CD14-positive monocyte (primary cell): ENCODE measurements around the gene POLG. TPM values are rescaled to one million over a fixed set of nuclear protein-coding genes. Genes with fewer than 3 reads are reported as not detected.

Experiments used
- DNase-seq, 3 donors: peaks; one replicate each; pipeline ENCODE4 v3.0.0-alpha.2; 2011 to 2022
- H2AFZ ChIP-seq: 2 replicates; pipeline ENCODE4 v1.6.0; 2012; ENCODE audit warnings: mild to moderate bottlenecking, low read depth, low read length, inconsistent platforms; ENCODE audit not compliant: insufficient read depth, poor library complexity, severe bottlenecking
- H3K27ac ChIP-seq, 2 donors: 1 replicate in 1 of 2; 2 replicates in 1 of 2; pipeline ENCODE4 v1.5.1; 2012 to 2013; ENCODE audit warnings: low read length in 2 of 2, control low read depth in 1 of 2, inconsistent platforms in 1 of 2, low read depth in 1 of 2, mild to moderate bottlenecking in 1 of 2
- H3K27me3 ChIP-seq, 2 donors: one replicate each; pipeline versions ENCODE4 v1.6.0 to v1.6.1; 2011 to 2013; ENCODE audit warnings: low read length in 2 of 2; ENCODE audit not compliant: control insufficient read depth in 2 of 2, insufficient read depth in 2 of 2
- H3K36me3 ChIP-seq, 2 donors: replicated peaks in 1 of 2; 1 replicate in 1 of 2; 2 replicates in 1 of 2; pipeline versions ENCODE4 v1.5.1 to v1.6.1; 2012 to 2013; ENCODE audit warnings: low read length in 2 of 2, control low read depth in 1 of 2, inconsistent platforms in 1 of 2, mild to moderate bottlenecking in 1 of 2; ENCODE audit not compliant: insufficient read depth in 2 of 2, control insufficient read depth in 1 of 2
- H3K4me1 ChIP-seq, 2 donors: 1 replicate in 1 of 2; 2 replicates in 1 of 2; pipeline versions ENCODE4 v1.5.1 to v1.6.1; 2012 to 2013; ENCODE audit warnings: low read length in 2 of 2, control low read depth in 1 of 2, inconsistent platforms in 1 of 2, mild to moderate bottlenecking in 1 of 2, moderate library complexity in 1 of 2; ENCODE audit not compliant: insufficient read depth in 2 of 2, control insufficient read depth in 1 of 2
- H3K4me2 ChIP-seq: replicated peaks from 2 replicates; pipeline ENCODE3; 2012; ENCODE audit warnings: low read length, moderate library complexity, mild to moderate bottlenecking; ENCODE audit not compliant: poor library complexity, severe bottlenecking; ENCODE audit errors: extremely low read depth
- H3K4me3 ChIP-seq, 3 experiments: fragments of 200-600 bp in 1 of 3; sonication (generic) in 1 of 3; replicated peaks in 1 of 3; 1 replicate in 2 of 3; 2 replicates in 1 of 3; pipeline ENCODE4 v1.5.1; 2011 to 2013; ENCODE audit warnings: low read length in 3 of 3, mild to moderate bottlenecking in 3 of 3, control low read depth in 2 of 3, low read depth in 2 of 3, inconsistent platforms in 1 of 3, moderate library complexity in 1 of 3
- H3K79me2 ChIP-seq: 2 replicates; pipeline ENCODE4 v1.6.0; 2012; ENCODE audit warnings: mild to moderate bottlenecking, control low read depth, inconsistent platforms, low read length, moderate library complexity; ENCODE audit not compliant: insufficient read depth
- H3K9ac ChIP-seq: 2 replicates; pipeline ENCODE4 v1.6.0; 2017; ENCODE audit warnings: low read length, mild to moderate bottlenecking; ENCODE audit not compliant: insufficient read depth, poor library complexity, severe bottlenecking
- H3K9me3 ChIP-seq, 2 donors: replicated peaks in 1 of 2; 1 replicate in 1 of 2; 2 replicates in 1 of 2; pipeline versions ENCODE4 v1.5.1 to v1.6.1; 2012 to 2013; ENCODE audit warnings: low read length in 2 of 2, control low read depth in 1 of 2; ENCODE audit not compliant: control insufficient read depth in 1 of 2, insufficient read depth in 1 of 2
- H4K20me1 ChIP-seq: 2 replicates; pipeline ENCODE4 v1.6.0; 2012; ENCODE audit warnings: mild to moderate bottlenecking, low read length, control low read depth, moderate library complexity; ENCODE audit not compliant: insufficient read depth
- H3K27ac Mint-ChIP-seq, 7 donors: one replicate each; pipeline ENCODE4 v1.8.0; 2020; ENCODE audit warnings: mild to moderate bottlenecking in 7 of 7, mixed read lengths in 7 of 7, moderate library complexity in 6 of 7, inconsistent platforms in 2 of 7
- H3K27me3 Mint-ChIP-seq, 3 donors: one replicate each; pipeline ENCODE4 v1.8.0; 2021 to 2022; ENCODE audit warnings: low read depth in 3 of 3, mild to moderate bottlenecking in 3 of 3, mixed read lengths in 3 of 3, moderate library complexity in 3 of 3, inconsistent platforms in 1 of 3
- H3K36me3 Mint-ChIP-seq, 2 donors: one replicate each; pipeline ENCODE4 v1.8.0; 2020; ENCODE audit warnings: mixed read lengths in 2 of 2, inconsistent platforms in 1 of 2, mild to moderate bottlenecking in 1 of 2
- H3K4me1 Mint-ChIP-seq: one replicate; pipeline ENCODE4 v1.8.0; 2020; ENCODE audit warnings: mild to moderate bottlenecking, mixed read lengths
- H3K4me3 Mint-ChIP-seq, 2 donors: one replicate each; pipeline ENCODE4 v1.8.0; 2020; ENCODE audit warnings: mild to moderate bottlenecking in 2 of 2, mixed read lengths in 2 of 2, moderate library complexity in 1 of 2
- H3K9me3 Mint-ChIP-seq, 7 donors: one replicate each; pipeline ENCODE4 v1.8.0; 2020 to 2022; ENCODE audit warnings: mixed read lengths in 7 of 7, mild to moderate bottlenecking in 6 of 7, moderate library complexity in 6 of 7, inconsistent platforms in 2 of 7
- WGBS: methylation state at CpG from one replicate; pipeline ENCODE4 v1.1.5; 2013; ENCODE audit warnings: missing lambda C conversion rate; ENCODE audit not compliant: insufficient coverage; 5-methylcytosine and 5-hydroxymethylcytosine counted together
- intact Hi-C, 2 donors: fragments of 100-400 bp; cut with micrococcal nuclease; formaldehyde crosslinking; loops; one replicate each; pipeline versions ENCODE4 v1.15.0 to v1.15.1; 2023
- polyA plus RNA-seq, 3 donors: library from polyadenylated mRNA; depleted of rRNA in 1 of 3; unstranded in 2 of 3; stranded (reverse) in 1 of 3; fragments of 300-500 nt in 2 of 3; fragments of >200 nt in 1 of 3; fragmentation: Illumina TruSeq in 2 of 3; gene quantifications; 1 replicate in 2 of 3; 2 replicates in 1 of 3; pipeline ENCODE4 v1.2.3, GENCODE V29; 2012 to 2021
- TF ChIP-seq, protein P1 (sequence below): fragments of 200-600 bp; IDR thresholded peaks from one replicate; pipeline ENCODE4 v1.8.0; 2022; ENCODE audit warnings: antibody characterized with exemption, mild to moderate bottlenecking

Gene POLG
- polyA plus RNA-seq, 3 donors: 19.2 to 66.7 (median 21.6) TPM

DNA sequence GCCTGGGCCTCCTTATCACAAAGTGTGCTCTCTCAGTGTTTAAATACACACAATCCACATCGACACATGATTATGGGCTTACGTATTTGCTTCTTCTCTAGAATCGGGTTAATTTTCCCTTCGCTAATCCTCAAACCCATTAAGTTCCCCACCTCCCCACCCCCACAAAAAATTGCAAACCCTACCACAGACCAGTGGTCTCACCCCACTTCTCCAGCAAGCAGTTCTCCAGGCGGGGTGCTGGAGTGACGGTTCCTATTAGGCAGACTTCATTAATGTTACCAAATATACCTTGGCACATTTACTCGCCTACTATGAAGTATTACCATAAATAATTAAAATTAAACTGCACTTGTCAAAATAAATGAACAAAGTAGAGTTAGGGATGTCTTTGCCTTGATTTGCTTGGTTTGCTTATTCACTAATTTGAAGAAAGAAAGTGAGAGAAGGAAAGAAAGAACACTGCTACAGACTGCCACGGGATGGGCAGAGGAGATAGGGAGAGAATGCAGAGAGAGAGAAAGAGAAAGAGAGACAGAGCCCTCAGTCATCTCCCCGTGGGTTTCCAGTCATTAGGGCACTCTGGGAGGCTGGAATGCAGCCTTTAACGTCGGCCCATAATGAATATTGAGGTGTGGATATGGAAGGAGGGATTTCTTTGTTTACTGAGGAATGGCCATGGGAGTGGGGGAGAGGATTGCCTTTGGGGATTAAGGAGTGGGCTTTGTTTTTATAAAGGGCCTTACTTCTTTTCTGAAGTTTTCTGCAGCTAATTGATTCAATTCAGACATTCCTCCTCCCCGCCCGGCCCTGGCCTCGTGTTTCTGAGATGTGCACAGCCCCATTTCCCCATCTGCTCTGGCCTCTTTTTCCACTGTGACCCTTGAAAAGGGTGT is 39.7 kb upstream of the POLG start:
- peaks cover 9 to 10% of the 10 kb centered on the region in 2 donors for H3K36me3 Mint-ChIP-seq
- Histone ChIP-seq H3K4me1 (peaks cover 37 to 41% of the 10 kb centered on the region in 2 donors), H3K9ac (no peak overlapping the region), H3K4me2 (no peak overlapping the region), H3K36me3 (no peaks in the 10 kb centered on the region), H4K20me1 (no peaks in the 10 kb centered on the region), H3K4me3 (no peak overlapping the region), H2AFZ (no peak overlapping the region), H3K27me3 (peaks cover 90 to 95% of the 10 kb centered on the region in 2 donors), H3K79me2 (no peaks in the 10 kb centered on the region), H3K27ac (no peak overlapping the region), H3K9me3 (peaks cover 5 to 78% of the 10 kb centered on the region in 2 donors)
- WGBS: 27% methylated on average over 8 of the region's 14 CpGs
- H3K9me3 Mint-ChIP-seq: peaks cover 0 to 42% (median 15%) of the 10 kb centered on the region in 7 donors
- intact Hi-C loops: no loop called here
- H3K4me1 Mint-ChIP-seq: peaks cover 35% of the 10 kb centered on the region
- no peak for DNase-seq
- no peak overlapping the region for H3K27ac Mint-ChIP-seq
- peak overlapping the region in 1 of 2 donors; percentile 73 for H3K4me3 Mint-ChIP-seq
- TF ChIP-seq, protein P1, sequence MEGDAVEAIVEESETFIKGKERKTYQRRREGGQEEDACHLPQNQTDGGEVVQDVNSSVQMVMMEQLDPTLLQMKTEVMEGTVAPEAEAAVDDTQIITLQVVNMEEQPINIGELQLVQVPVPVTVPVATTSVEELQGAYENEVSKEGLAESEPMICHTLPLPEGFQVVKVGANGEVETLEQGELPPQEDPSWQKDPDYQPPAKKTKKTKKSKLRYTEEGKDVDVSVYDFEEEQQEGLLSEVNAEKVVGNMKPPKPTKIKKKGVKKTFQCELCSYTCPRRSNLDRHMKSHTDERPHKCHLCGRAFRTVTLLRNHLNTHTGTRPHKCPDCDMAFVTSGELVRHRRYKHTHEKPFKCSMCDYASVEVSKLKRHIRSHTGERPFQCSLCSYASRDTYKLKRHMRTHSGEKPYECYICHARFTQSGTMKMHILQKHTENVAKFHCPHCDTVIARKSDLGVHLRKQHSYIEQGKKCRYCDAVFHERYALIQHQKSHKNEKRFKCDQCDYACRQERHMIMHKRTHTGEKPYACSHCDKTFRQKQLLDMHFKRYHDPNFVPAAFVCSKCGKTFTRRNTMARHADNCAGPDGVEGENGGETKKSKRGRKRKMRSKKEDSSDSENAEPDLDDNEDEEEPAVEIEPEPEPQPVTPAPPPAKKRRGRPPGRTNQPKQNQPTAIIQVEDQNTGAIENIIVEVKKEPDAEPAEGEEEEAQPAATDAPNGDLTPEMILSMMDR: no peak
- peaks cover 91 to 97% (median 94%) of the 10 kb centered on the region in 3 donors for H3K27me3 Mint-ChIP-seq

DNA sequence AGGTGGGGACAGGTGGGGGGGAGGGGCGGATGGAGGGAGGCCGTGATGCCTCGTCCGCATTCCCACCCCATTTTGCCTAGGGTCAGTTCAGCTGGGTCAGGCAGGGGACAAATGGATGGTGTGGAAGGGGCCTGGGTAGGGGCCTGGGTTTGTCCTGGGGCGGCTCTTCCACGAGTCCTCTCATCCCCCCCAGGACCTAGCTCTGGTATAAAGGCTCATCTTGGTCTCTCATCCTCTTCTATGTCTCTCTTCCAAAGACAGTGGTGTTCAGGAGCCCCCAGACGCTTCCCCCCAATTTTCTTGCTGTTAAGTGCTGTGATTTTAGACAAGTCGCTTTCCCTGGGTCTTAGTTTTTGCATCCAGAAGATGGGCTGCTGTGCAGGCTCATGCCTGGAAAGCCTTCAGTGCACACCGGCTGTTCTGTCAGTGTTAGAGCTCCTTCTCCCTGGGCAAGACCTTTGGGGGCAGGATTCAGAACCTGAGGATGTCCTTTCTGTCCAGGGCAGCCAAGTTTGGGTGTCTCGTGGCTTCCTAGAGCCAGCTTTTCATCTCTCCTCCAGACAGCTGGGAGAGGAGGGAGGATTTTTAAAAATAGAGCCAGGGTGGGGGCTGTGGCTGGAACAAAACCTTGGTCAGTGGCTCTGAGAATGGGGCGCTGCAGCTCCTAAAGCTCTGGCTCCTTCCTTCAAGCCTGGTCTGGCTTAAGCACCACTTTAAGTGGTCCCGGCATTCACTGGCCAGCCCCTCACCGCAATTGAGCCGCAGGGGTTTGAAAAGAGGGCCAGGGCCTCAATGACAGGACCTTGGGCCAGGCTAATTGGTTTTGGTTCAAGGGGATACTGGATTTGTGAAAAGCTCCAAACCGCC is 37.7 kb upstream of the POLG start:
- no peaks in the 10 kb centered on the region for H3K79me2 ChIP-seq
- TF ChIP-seq, protein P1: no peak
- no peaks in the 10 kb centered on the region for H4K20me1 ChIP-seq
- H3K4me1 ChIP-seq: peaks cover 23 to 34% of the 10 kb centered on the region in 2 donors
- no peak overlapping the region for H2AFZ ChIP-seq
- no peak overlapping the region for H3K9ac ChIP-seq
- intact Hi-C loops: no loop called here
- peaks cover 6 to 11% of the 10 kb centered on the region in 2 donors for H3K36me3 Mint-ChIP-seq
- H3K27ac Mint-ChIP-seq: no peak overlapping the region
- H3K27me3 ChIP-seq: peaks cover 93 to 98% of the 10 kb centered on the region in 2 donors
- H3K4me2 ChIP-seq: peak overlapping the region; percentile 33
- 21% methylated on average over 8 of the region's 15 CpGs for whole genome bisulfite sequencing
- no peak for DNase-seq
- H3K4me3 Mint-ChIP-seq: peak overlapping the region in 1 of 2 donors; percentile 82
- H3K36me3 ChIP-seq: no peaks in the 10 kb centered on the region
- no peak overlapping the region for H3K27ac ChIP-seq
- H3K9me3 ChIP-seq: peaks cover 5 to 69% of the 10 kb centered on the region in 2 donors
- H3K9me3 Mint-ChIP-seq: peaks cover 2 to 34% (median 19%) of the 10 kb centered on the region in 7 donors
- peaks cover 93 to 97% (median 94%) of the 10 kb centered on the region in 3 donors for H3K27me3 Mint-ChIP-seq
- H3K4me1 Mint-ChIP-seq: peaks cover 26% of the 10 kb centered on the region
- no peak overlapping the region for H3K4me3 ChIP-seq
